Sigmoid colon (tissue), 7 donors: Measurements from ENCODE around the gene EMC10. TPM values are rescaled to one million over a fixed set of nuclear protein-coding genes. Genes with fewer than 3 reads are reported as not detected.

ENCODE experiments used
- DNase-seq: peaks from one replicate; pipeline ENCODE4 v3.0.0-alpha.2; 2019
- H3K27ac ChIP-seq, 4 donors: fragments of 200-600 bp; sonication (generic); one replicate each; pipeline ENCODE4 v1.5.1; 2016 to 2019; ENCODE audit warnings: mild to moderate bottlenecking in 1 of 4
- H3K27me3 ChIP-seq, 3 donors: fragments of 200-600 bp; sonication (generic); one replicate each; pipeline ENCODE4 v1.5.1; 2019; ENCODE audit warnings: mild to moderate bottlenecking in 1 of 3
- H3K36me3 ChIP-seq, 4 donors: fragments of 200-600 bp; sonication (generic); one replicate each; pipeline ENCODE4 v1.5.1; 2016 to 2019
- H3K4me1 ChIP-seq, 4 donors: fragments of 200-600 bp; sonication (generic); one replicate each; pipeline ENCODE4 v1.5.1; 2017 to 2019
- H3K4me3 ChIP-seq, 4 donors: fragments of 200-600 bp; sonication (generic); one replicate each; pipeline ENCODE4 v1.5.1; 2017 to 2019; ENCODE audit warnings: mild to moderate bottlenecking in 2 of 4, moderate library complexity in 1 of 4
- H3K9me3 ChIP-seq, 4 donors: fragments of 200-600 bp in 3 of 4; sonication (generic) in 3 of 4; one replicate each; pipeline versions ENCODE4 v1.5.1 to v1.6.1; 2013 to 2019
- EP300 ChIP-seq, 4 donors: sonication (generic); formaldehyde crosslinking; IDR thresholded peaks; one replicate each; pipeline ENCODE4 v1.6.1; 2017; ENCODE audit warnings: antibody characterized with exemption in 4 of 4
- POLR2A ChIP-seq, 2 donors: fragments of 450-650 bp; IDR thresholded peaks; one replicate each; pipeline ENCODE4 v1.6.1; 2016; ENCODE audit warnings: antibody characterized with exemption in 2 of 2, mild to moderate bottlenecking in 2 of 2, moderate library complexity in 2 of 2
- POLR2AphosphoS5 ChIP-seq, 4 donors: sonication (generic); formaldehyde crosslinking; IDR thresholded peaks; one replicate each; pipeline ENCODE4 v1.6.1; 2017; ENCODE audit warnings: antibody characterized with exemption in 4 of 4
- WGBS, 2 donors: extraction: QIAGEN DNeasy Blood & Tissue Kit; methylation state at CpG; one replicate each; pipeline ENCODE4 v1.1.7; 2013; 5-methylcytosine and 5-hydroxymethylcytosine counted together
- intact Hi-C: fragments of 100-400 bp; cut with DNase I; formaldehyde crosslinking; loops from one replicate; pipeline ENCODE4 v1.15.1; 2023
- polyA plus RNA-seq, 3 donors: library from polyadenylated mRNA; stranded (reverse); fragments of 200-250 nt; gene quantifications; one replicate each; pipeline ENCODE4 v1.2.3, GENCODE V29; 2013
- total RNA-seq, 4 donors: library from RNA; depleted of rRNA; stranded (reverse); fragments of >200 nt; gene quantifications; one replicate each; pipeline ENCODE4 v1.1.0, GENCODE V29; 2016
- TF ChIP-seq, protein P1 (sequence below), 4 experiments: fragments of 450-650 bp in 3 of 4; fragments of 200-600 bp in 1 of 4; IDR thresholded peaks; one replicate each; pipeline ENCODE4 v1.5.1; 2016 to 2019; ENCODE audit warnings: antibody characterized with exemption in 4 of 4, mild to moderate bottlenecking in 3 of 4, moderate library complexity in 2 of 4
- donor health status: healthy with polysubstance abuse.
- donor health status: Bipolar disorder and iron deficiency.
- donor health status: healthy.

Gene EMC10
- total and polyA plus RNA-seq, 7 donors: 34.2 to 140 (median 41.8) TPM

- no peak for DNase-seq
- TF ChIP-seq POLR2AphosphoS5 (IDR thresholded peaks at IDR 0.05): no peak
- TF ChIP-seq EP300 (IDR thresholded peaks at IDR 0.05): no peak
- TF ChIP-seq POLR2A (IDR thresholded peaks at IDR 0.05): no peak
- TF ChIP-seq, protein P1, sequence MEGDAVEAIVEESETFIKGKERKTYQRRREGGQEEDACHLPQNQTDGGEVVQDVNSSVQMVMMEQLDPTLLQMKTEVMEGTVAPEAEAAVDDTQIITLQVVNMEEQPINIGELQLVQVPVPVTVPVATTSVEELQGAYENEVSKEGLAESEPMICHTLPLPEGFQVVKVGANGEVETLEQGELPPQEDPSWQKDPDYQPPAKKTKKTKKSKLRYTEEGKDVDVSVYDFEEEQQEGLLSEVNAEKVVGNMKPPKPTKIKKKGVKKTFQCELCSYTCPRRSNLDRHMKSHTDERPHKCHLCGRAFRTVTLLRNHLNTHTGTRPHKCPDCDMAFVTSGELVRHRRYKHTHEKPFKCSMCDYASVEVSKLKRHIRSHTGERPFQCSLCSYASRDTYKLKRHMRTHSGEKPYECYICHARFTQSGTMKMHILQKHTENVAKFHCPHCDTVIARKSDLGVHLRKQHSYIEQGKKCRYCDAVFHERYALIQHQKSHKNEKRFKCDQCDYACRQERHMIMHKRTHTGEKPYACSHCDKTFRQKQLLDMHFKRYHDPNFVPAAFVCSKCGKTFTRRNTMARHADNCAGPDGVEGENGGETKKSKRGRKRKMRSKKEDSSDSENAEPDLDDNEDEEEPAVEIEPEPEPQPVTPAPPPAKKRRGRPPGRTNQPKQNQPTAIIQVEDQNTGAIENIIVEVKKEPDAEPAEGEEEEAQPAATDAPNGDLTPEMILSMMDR (IDR thresholded peaks at IDR 0.05): no peak
- Histone ChIP-seq H3K36me3 (peaks cover 0 to 11% (median 0%) of the 10 kb centered on the region in 4 donors), H3K27me3 (no peaks in the 10 kb centered on the region), H3K27ac (no peak overlapping the region), H3K4me3 (no peak overlapping the region), H3K4me1 (peaks cover 0 to 15% (median 9%) of the 10 kb centered on the region in 4 donors), H3K9me3 (no peaks in the 10 kb centered on the region)
- 95 to 96% methylated on average over 8 of the region's 8 CpGs for WGBS, 2 donors
- intact Hi-C loops: no loop called here
Observed at GRCh38 chr19:50507376-50507775, 31.1 kb downstream of the EMC10 start.

DNA sequence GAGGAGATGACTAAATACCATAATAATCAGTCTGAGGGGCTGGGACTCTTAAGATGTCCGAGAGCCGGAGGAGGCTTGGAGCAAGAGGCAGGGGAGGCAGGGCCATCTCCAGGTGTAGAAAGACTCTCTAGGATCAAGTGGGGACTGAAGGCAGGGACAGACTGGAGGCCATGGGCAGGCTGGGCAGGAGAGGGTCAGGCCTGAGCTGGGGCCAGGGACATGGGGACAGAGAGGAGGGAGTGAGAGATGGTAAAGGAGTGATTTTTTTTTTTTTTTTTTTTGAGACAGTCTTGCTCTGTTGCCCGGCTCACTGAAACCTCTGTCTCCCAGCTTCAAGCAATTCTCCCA, 32.5 kb downstream of the EMC10 start:
- no peak for DNase-seq
- Histone ChIP-seq H3K4me3 (no peak overlapping the region), H3K27me3 (no peaks in the 10 kb centered on the region), H3K27ac (no peak overlapping the region), H3K36me3 (peaks cover 0 to 11% (median 0%) of the 10 kb centered on the region in 4 donors), H3K4me1 (peaks cover 0 to 15% (median 9%) of the 10 kb centered on the region in 4 donors), H3K9me3 (no peaks in the 10 kb centered on the region)
- intact Hi-C loops: no loop called here
- WGBS, 2 donors: 91 to 94% methylated on average over 3 of the region's 3 CpGs
- TF ChIP-seq POLR2AphosphoS5 (IDR thresholded peaks at IDR 0.05): no peak
- TF ChIP-seq, protein P1 (IDR thresholded peaks at IDR 0.05): no peak
- TF ChIP-seq EP300 (IDR thresholded peaks at IDR 0.05): no peak
- TF ChIP-seq POLR2A (IDR thresholded peaks at IDR 0.05): no peak

DNA sequence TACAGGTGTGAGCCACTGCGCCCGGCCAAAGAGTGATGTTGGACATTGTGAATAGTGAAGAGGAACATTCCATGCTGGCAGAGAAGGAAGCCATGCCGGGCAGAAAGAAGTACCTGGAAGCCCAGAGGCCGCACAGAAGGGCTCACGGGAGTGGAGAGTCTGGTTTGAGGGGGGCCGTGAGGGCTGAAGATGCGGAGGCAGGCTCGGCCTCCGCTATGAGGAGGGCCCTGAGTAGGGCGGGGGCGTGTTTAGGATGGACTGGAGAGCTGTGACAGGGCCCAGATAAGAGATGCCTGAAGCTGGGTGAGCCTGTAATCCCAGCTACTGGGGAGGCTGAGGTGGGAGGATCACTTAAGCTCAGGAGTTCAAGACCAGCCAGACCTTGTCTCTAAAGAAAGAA, 33.1 kb downstream of the EMC10 start:
- TF ChIP-seq POLR2AphosphoS5 (IDR thresholded peaks at IDR 0.05) (no peak), POLR2A (IDR thresholded peaks at IDR 0.05) (no peak), EP300 (IDR thresholded peaks at IDR 0.05) (no peak)
- TF ChIP-seq, protein P1 (IDR thresholded peaks at IDR 0.05): no peak
- H3K27ac ChIP-seq: no peak overlapping the region
- H3K9me3 ChIP-seq: no peaks in the 10 kb centered on the region
- no peaks in the 10 kb centered on the region for H3K27me3 ChIP-seq
- intact Hi-C loops: no loop called here
- H3K4me3 ChIP-seq: no peak overlapping the region
- peaks cover 0 to 11% (median 0%) of the 10 kb centered on the region in 4 donors for H3K36me3 ChIP-seq
- no peak for DNase-seq
- H3K4me1 ChIP-seq: peaks cover 0 to 15% (median 9%) of the 10 kb centered on the region in 4 donors
- 88 to 90% methylated on average over 11 of the region's 11 CpGs for WGBS, 2 donors

- TF ChIP-seq, protein P1 (IDR thresholded peaks at IDR 0.05): no peak
- TF ChIP-seq POLR2AphosphoS5 (IDR thresholded peaks at IDR 0.05) (no peak), EP300 (IDR thresholded peaks at IDR 0.05) (no peak), POLR2A (IDR thresholded peaks at IDR 0.05) (no peak)
- H3K4me1 ChIP-seq: peaks cover 0 to 15% (median 9%) of the 10 kb centered on the region in 4 donors
- no peak for DNase-seq
- peaks cover 0 to 2% (median 0%) of the 10 kb centered on the region in 3 donors for H3K27me3 ChIP-seq
- H3K27ac ChIP-seq: peak overlapping the region; percentile 76 to 80 (median 78)
- WGBS, 2 donors: 69 to 73% methylated on average over 26 of the region's 26 CpGs
- peak overlapping the region; percentile 56 to 94 (median 80) for H3K4me3 ChIP-seq
- intact Hi-C loops: loop anchor here (2.0 to 10.0 kb wide), 2 partner anchors 141 to 215 kb away; partner anchors contain the start of gene CLEC11A
- H3K36me3 ChIP-seq: peaks cover 0 to 11% (median 0%) of the 10 kb centered on the region in 4 donors
- no peaks in the 10 kb centered on the region for H3K9me3 ChIP-seq
Observed at GRCh38 chr19:50510121-50510670, 33.9 kb downstream of the EMC10 start.
